CD14-positive monocyte (primary cell): ENCODE measurements around the gene CCNY. TPM values are rescaled to one million over a fixed set of nuclear protein-coding genes. Genes with fewer than 3 reads are reported as not detected.
"Not testable (repeated sequence)": the region's sequence is repeated elsewhere in the genome, so short reads cannot be mapped to it uniquely, and the experiment has no call there.

Experiments
- DNase-seq, 3 donors: peaks; one replicate each; pipeline ENCODE4 v3.0.0-alpha.2; 2011 to 2022
- H2AFZ ChIP-seq: 2 replicates; pipeline ENCODE4 v1.6.0; 2012; ENCODE audit warnings: mild to moderate bottlenecking, low read depth, low read length, inconsistent platforms; ENCODE audit not compliant: insufficient read depth, poor library complexity, severe bottlenecking
- H3K27ac ChIP-seq, 2 donors: 1 replicate in 1 of 2; 2 replicates in 1 of 2; pipeline ENCODE4 v1.5.1; 2012 to 2013; ENCODE audit warnings: low read length in 2 of 2, control low read depth in 1 of 2, inconsistent platforms in 1 of 2, low read depth in 1 of 2, mild to moderate bottlenecking in 1 of 2
- H3K27me3 ChIP-seq, 2 donors: one replicate each; pipeline versions ENCODE4 v1.6.0 to v1.6.1; 2011 to 2013; ENCODE audit warnings: low read length in 2 of 2; ENCODE audit not compliant: control insufficient read depth in 2 of 2, insufficient read depth in 2 of 2
- H3K36me3 ChIP-seq, 2 donors: replicated peaks in 1 of 2; 1 replicate in 1 of 2; 2 replicates in 1 of 2; pipeline versions ENCODE4 v1.5.1 to v1.6.1; 2012 to 2013; ENCODE audit warnings: low read length in 2 of 2, control low read depth in 1 of 2, inconsistent platforms in 1 of 2, mild to moderate bottlenecking in 1 of 2; ENCODE audit not compliant: insufficient read depth in 2 of 2, control insufficient read depth in 1 of 2
- H3K4me1 ChIP-seq, 2 donors: 1 replicate in 1 of 2; 2 replicates in 1 of 2; pipeline versions ENCODE4 v1.5.1 to v1.6.1; 2012 to 2013; ENCODE audit warnings: low read length in 2 of 2, control low read depth in 1 of 2, inconsistent platforms in 1 of 2, mild to moderate bottlenecking in 1 of 2, moderate library complexity in 1 of 2; ENCODE audit not compliant: insufficient read depth in 2 of 2, control insufficient read depth in 1 of 2
- H3K4me2 ChIP-seq: replicated peaks from 2 replicates; pipeline ENCODE3; 2012; ENCODE audit warnings: low read length, moderate library complexity, mild to moderate bottlenecking; ENCODE audit not compliant: poor library complexity, severe bottlenecking; ENCODE audit errors: extremely low read depth
- H3K4me3 ChIP-seq, 3 experiments: fragments of 200-600 bp in 1 of 3; sonication (generic) in 1 of 3; replicated peaks in 1 of 3; 1 replicate in 2 of 3; 2 replicates in 1 of 3; pipeline ENCODE4 v1.5.1; 2011 to 2013; ENCODE audit warnings: low read length in 3 of 3, mild to moderate bottlenecking in 3 of 3, control low read depth in 2 of 3, low read depth in 2 of 3, inconsistent platforms in 1 of 3, moderate library complexity in 1 of 3
- H3K79me2 ChIP-seq: 2 replicates; pipeline ENCODE4 v1.6.0; 2012; ENCODE audit warnings: mild to moderate bottlenecking, control low read depth, inconsistent platforms, low read length, moderate library complexity; ENCODE audit not compliant: insufficient read depth
- H3K9ac ChIP-seq: 2 replicates; pipeline ENCODE4 v1.6.0; 2017; ENCODE audit warnings: low read length, mild to moderate bottlenecking; ENCODE audit not compliant: insufficient read depth, poor library complexity, severe bottlenecking
- H3K9me3 ChIP-seq, 2 donors: replicated peaks in 1 of 2; 1 replicate in 1 of 2; 2 replicates in 1 of 2; pipeline versions ENCODE4 v1.5.1 to v1.6.1; 2012 to 2013; ENCODE audit warnings: low read length in 2 of 2, control low read depth in 1 of 2; ENCODE audit not compliant: control insufficient read depth in 1 of 2, insufficient read depth in 1 of 2
- H4K20me1 ChIP-seq: 2 replicates; pipeline ENCODE4 v1.6.0; 2012; ENCODE audit warnings: mild to moderate bottlenecking, low read length, control low read depth, moderate library complexity; ENCODE audit not compliant: insufficient read depth
- H3K27ac Mint-ChIP-seq, 7 donors: one replicate each; pipeline ENCODE4 v1.8.0; 2020; ENCODE audit warnings: mild to moderate bottlenecking in 7 of 7, mixed read lengths in 7 of 7, moderate library complexity in 6 of 7, inconsistent platforms in 2 of 7
- H3K27me3 Mint-ChIP-seq, 3 donors: one replicate each; pipeline ENCODE4 v1.8.0; 2021 to 2022; ENCODE audit warnings: low read depth in 3 of 3, mild to moderate bottlenecking in 3 of 3, mixed read lengths in 3 of 3, moderate library complexity in 3 of 3, inconsistent platforms in 1 of 3
- H3K36me3 Mint-ChIP-seq, 2 donors: one replicate each; pipeline ENCODE4 v1.8.0; 2020; ENCODE audit warnings: mixed read lengths in 2 of 2, inconsistent platforms in 1 of 2, mild to moderate bottlenecking in 1 of 2
- H3K4me1 Mint-ChIP-seq: one replicate; pipeline ENCODE4 v1.8.0; 2020; ENCODE audit warnings: mild to moderate bottlenecking, mixed read lengths
- H3K4me3 Mint-ChIP-seq, 2 donors: one replicate each; pipeline ENCODE4 v1.8.0; 2020; ENCODE audit warnings: mild to moderate bottlenecking in 2 of 2, mixed read lengths in 2 of 2, moderate library complexity in 1 of 2
- H3K9me3 Mint-ChIP-seq, 7 donors: one replicate each; pipeline ENCODE4 v1.8.0; 2020 to 2022; ENCODE audit warnings: mixed read lengths in 7 of 7, mild to moderate bottlenecking in 6 of 7, moderate library complexity in 6 of 7, inconsistent platforms in 2 of 7
- WGBS: methylation state at CpG from one replicate; pipeline ENCODE4 v1.1.5; 2013; ENCODE audit warnings: missing lambda C conversion rate; ENCODE audit not compliant: insufficient coverage; 5-methylcytosine and 5-hydroxymethylcytosine counted together
- intact Hi-C, 2 donors: fragments of 100-400 bp; cut with micrococcal nuclease; formaldehyde crosslinking; loops; one replicate each; pipeline versions ENCODE4 v1.15.0 to v1.15.1; 2023
- polyA plus RNA-seq, 3 donors: library from polyadenylated mRNA; depleted of rRNA in 1 of 3; unstranded in 2 of 3; stranded (reverse) in 1 of 3; fragments of 300-500 nt in 2 of 3; fragments of >200 nt in 1 of 3; fragmentation: Illumina TruSeq in 2 of 3; gene quantifications; 1 replicate in 2 of 3; 2 replicates in 1 of 3; pipeline ENCODE4 v1.2.3, GENCODE V29; 2012 to 2021
- TF ChIP-seq, protein P1 (sequence below): fragments of 200-600 bp; IDR thresholded peaks from one replicate; pipeline ENCODE4 v1.8.0; 2022; ENCODE audit warnings: antibody characterized with exemption, mild to moderate bottlenecking

Gene CCNY
- polyA plus RNA-seq, 3 donors = 39.9 to 116 (median 64.8) TPM

DNA sequence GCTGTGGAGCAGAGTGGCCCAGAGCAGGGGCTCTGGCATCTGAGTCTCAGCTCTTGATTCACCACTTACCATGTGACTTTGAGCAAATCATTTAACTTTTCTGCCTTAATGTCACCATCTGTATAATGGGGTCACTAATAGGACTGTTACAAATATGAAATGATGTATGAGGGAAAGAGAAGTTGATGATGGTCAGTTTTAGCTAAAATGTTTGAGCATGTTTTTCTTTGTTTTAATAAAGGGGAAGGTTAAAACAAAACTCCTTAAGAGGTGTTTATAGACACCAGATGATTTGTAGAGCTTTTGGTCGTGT is 81.0 kb downstream of the CCNY start:
- no CpG with 5 or more reads among the region's 1 CpG for WGBS
- Mint-ChIP-seq H3K4me3 (no peak overlapping the region), H3K4me1 (peaks cover 35% of the 10 kb centered on the region), H3K27ac (peak overlapping the region in 2 of 7 donors; percentile 4 to 31), H3K9me3 (no peaks in the 10 kb centered on the region), H3K27me3 (no peaks in the 10 kb centered on the region), H3K36me3 (peaks cover 2 to 10% of the 10 kb centered on the region in 2 donors)
- Histone ChIP-seq H3K9me3 (no peaks in the 10 kb centered on the region), H3K4me3 (no peak overlapping the region), H4K20me1 (peaks cover 99% of the 10 kb centered on the region), H3K36me3 (no peaks in the 10 kb centered on the region), H2AFZ (no peak overlapping the region), H3K27ac (peak overlapping the region in 1 of 2 donors; percentile 33), H3K9ac (no peak overlapping the region), H3K27me3 (no peaks in the 10 kb centered on the region), H3K4me1 (peaks cover 7 to 23% of the 10 kb centered on the region in 2 donors), H3K4me2 (no peak overlapping the region), H3K79me2 (peaks cover 95% of the 10 kb centered on the region)
- intact Hi-C loops = no loop called here
- DNase-seq = no peak
- TF ChIP-seq, protein P1, sequence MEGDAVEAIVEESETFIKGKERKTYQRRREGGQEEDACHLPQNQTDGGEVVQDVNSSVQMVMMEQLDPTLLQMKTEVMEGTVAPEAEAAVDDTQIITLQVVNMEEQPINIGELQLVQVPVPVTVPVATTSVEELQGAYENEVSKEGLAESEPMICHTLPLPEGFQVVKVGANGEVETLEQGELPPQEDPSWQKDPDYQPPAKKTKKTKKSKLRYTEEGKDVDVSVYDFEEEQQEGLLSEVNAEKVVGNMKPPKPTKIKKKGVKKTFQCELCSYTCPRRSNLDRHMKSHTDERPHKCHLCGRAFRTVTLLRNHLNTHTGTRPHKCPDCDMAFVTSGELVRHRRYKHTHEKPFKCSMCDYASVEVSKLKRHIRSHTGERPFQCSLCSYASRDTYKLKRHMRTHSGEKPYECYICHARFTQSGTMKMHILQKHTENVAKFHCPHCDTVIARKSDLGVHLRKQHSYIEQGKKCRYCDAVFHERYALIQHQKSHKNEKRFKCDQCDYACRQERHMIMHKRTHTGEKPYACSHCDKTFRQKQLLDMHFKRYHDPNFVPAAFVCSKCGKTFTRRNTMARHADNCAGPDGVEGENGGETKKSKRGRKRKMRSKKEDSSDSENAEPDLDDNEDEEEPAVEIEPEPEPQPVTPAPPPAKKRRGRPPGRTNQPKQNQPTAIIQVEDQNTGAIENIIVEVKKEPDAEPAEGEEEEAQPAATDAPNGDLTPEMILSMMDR = no peak

DNA sequence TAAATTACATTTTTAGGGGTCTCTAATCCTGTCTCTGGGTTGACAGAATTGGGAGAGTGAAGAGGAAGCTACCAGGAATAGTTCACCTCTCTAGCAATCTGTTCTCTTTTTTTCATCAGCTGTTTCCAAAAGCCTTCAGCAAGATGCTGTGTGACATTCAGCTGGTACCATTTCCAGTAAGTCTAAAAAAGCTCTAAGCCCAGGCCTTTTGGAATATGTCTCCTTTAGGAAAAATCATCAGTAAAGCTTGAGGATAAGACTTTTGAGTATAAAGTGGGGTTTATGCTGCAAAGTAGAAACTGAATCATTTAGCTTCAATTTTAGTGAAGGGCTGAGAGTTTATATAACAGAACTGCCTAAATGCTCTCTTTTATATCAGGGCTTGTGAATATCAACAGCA is 81.5 kb downstream of the CCNY start:
- H4K20me1 ChIP-seq = peaks cover 99% of the 10 kb centered on the region
- peaks cover 37% of the 10 kb centered on the region for H3K4me1 Mint-ChIP-seq
- TF ChIP-seq, protein P1 = no peak
- H2AFZ ChIP-seq = no peak overlapping the region
- H3K27ac Mint-ChIP-seq = no peak overlapping the region
- peaks cover 95% of the 10 kb centered on the region for H3K79me2 ChIP-seq
- H3K9me3 ChIP-seq = no peaks in the 10 kb centered on the region
- H3K27me3 Mint-ChIP-seq = no peaks in the 10 kb centered on the region
- H3K4me3 Mint-ChIP-seq = no peak overlapping the region
- peaks cover 2 to 10% of the 10 kb centered on the region in 2 donors for H3K36me3 Mint-ChIP-seq
- H3K36me3 ChIP-seq = no peaks in the 10 kb centered on the region
- H3K9me3 Mint-ChIP-seq = no peaks in the 10 kb centered on the region
- no peak overlapping the region for H3K4me3 ChIP-seq
- no peak overlapping the region for H3K27ac ChIP-seq
- intact Hi-C loops = no loop called here
- no peak overlapping the region for H3K9ac ChIP-seq
- peaks cover 3 to 18% of the 10 kb centered on the region in 2 donors for H3K4me1 ChIP-seq
- H3K4me2 ChIP-seq = no peak overlapping the region
- DNase-seq = no peak
- no peaks in the 10 kb centered on the region for H3K27me3 ChIP-seq

DNA sequence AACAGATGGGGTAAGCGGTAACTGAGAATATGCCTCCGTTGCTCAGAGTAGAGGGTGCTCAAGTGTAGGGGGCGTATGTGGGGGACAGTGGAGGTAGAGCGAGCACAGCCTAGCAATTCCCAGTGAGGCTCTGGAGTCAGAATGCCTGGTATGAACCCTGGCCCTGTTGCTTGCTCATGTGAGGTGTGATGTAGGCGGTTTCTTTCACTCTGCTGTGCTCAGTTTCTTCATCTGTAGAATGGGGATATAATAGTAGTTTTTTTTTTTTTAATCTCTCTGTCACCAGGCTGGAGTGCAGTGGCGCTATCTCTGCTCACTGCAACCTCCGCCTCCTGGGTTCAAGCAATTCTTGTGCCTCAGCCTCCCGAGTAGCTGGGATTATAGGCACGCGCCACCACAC is 82.3 kb downstream of the CCNY start:
- H2AFZ ChIP-seq, H3K27me3 Mint-ChIP-seq, H3K4me2 ChIP-seq, H3K27ac Mint-ChIP-seq, H3K27me3 ChIP-seq, H3K9me3 ChIP-seq, H3K9ac ChIP-seq, H3K4me3 Mint-ChIP-seq, intact Hi-C loops, H3K4me3 ChIP-seq, H3K36me3 ChIP-seq, DNase-seq, H3K27ac ChIP-seq, H3K9me3 Mint-ChIP-seq: not testable (repeated sequence)
- Histone ChIP-seq H4K20me1 (peaks cover 99% of the 10 kb centered on the region), H3K4me1 (peaks cover 3 to 10% of the 10 kb centered on the region in 2 donors), H3K79me2 (peaks cover 97% of the 10 kb centered on the region)
- peaks cover 37% of the 10 kb centered on the region for H3K4me1 Mint-ChIP-seq
- 100% methylated on average over 4 of the region's 10 CpGs for WGBS
- H3K36me3 Mint-ChIP-seq = peaks cover 2 to 16% of the 10 kb centered on the region in 2 donors
